HAP-1 (cell line): ENCODE data around the gene POLR1D.

Experiments used
- DNase-seq, 2 experiments: peaks; one replicate each; pipeline ENCODE4 v3.0.0-alpha.2; 2016 to 2020; ENCODE audit warnings: low spot score in 2 of 2
- H3K27me3 ChIP-seq: fragments of 250-450 bp; sonication (Bioruptor Pico); 2 replicates; pipeline ENCODE4 v1.5.1; 2020; ENCODE audit warnings: low read depth, mild to moderate bottlenecking, moderate library complexity
- H3K36me3 ChIP-seq: fragments of 250-450 bp; sonication (Bioruptor Pico); replicated peaks from 2 replicates; pipeline ENCODE4 v1.5.1; 2020; ENCODE audit warnings: mild to moderate bottlenecking
- H3K4me1 ChIP-seq: fragments of 250-450 bp; sonication (Bioruptor Pico); 2 replicates; pipeline ENCODE4 v1.5.1; 2020; ENCODE audit warnings: mild to moderate bottlenecking
- H3K4me3 ChIP-seq: fragments of 250-450 bp; sonication (Bioruptor Pico); 2 replicates; pipeline ENCODE4 v1.5.1; 2020; ENCODE audit warnings: mild to moderate bottlenecking, moderate library complexity
- H3K9me3 ChIP-seq: fragments of 250-450 bp; sonication (Bioruptor Pico); 2 replicates; pipeline ENCODE4 v1.5.1; 2020; ENCODE audit warnings: mild to moderate bottlenecking, moderate library complexity
- in situ Hi-C: fragments of 300-500 bp; cut with MboI; formaldehyde crosslinking; loops from 3 replicates; pipeline ENCODE4 v1.14.3; 2020; ENCODE audit warnings: low sequenced_read_pairs, inconsistent platforms, mixed read lengths

Gene POLR1D

DNA sequence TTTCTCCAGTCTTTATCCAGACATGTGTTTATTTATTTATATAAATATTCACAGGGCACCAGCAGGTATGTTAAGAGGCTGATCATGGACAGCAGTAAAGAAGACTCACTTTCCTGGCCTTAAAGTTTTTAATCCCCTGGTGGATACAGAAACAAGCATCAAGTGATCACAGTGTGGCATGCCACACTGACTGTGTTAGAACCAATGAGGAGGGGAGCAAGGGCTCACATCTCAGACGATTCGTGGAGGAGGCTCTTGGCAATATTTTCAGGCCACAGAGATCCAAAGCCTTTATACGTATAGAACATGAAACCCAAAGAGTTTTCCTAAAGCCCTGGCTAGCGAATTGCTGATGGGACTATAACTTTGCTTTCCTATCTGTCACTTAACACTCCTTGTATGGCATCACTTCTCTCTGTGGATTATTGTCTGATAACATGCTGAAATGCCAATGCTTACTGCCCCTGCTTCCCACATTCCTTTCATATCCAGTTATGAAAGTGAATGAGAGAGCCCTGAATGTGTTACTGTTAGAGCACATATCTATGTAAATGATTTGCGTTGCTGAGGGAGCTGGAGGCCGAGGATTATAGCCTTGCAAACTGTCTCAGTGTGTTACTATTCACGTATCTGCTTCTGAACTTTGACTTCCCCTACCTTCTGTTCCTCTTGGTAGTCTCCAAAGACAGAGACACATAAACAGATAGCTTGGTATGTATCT lies 37.6 kb downstream of the POLR1D start:
- Histone ChIP-seq H3K4me1 (no peaks in the 10 kb centered on the region; the same call in 1 of the 2 replicates), H3K27me3 (no peaks in the 10 kb centered on the region), H3K36me3 (no peaks in the 10 kb centered on the region), H3K9me3 (no peaks in the 10 kb centered on the region), H3K4me3 (no peak overlapping the region)
- no peak for DNase-seq
- in situ Hi-C loops = no loop called here

DNA sequence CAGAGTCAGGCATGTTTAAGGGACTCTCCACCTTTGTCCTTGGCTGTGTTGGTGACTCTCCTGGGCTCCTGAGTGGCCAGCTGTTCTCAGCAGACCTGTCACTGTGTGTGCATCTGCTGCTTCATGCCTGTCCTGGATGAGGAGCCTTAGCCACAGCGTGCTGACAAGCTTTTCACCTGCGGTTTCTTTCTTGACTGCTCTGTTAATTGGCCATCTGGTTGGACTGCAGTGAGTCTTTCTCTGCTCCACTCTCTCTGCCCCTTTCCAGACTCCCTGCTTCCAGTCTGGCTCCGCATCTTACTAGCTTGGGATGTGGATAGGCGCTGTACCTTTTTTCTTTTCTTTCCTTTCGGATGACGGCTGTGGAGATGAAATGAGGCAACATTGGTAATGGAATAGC lies 38.8 kb downstream of the POLR1D start:
- Histone ChIP-seq H3K9me3 (no peaks in the 10 kb centered on the region), H3K27me3 (no peaks in the 10 kb centered on the region), H3K4me1 (no peaks in the 10 kb centered on the region; the same call in 1 of the 2 replicates), H3K4me3 (no peak overlapping the region), H3K36me3 (no peaks in the 10 kb centered on the region)
- in situ Hi-C loops = no loop called here
- no peak for DNase-seq

DNA sequence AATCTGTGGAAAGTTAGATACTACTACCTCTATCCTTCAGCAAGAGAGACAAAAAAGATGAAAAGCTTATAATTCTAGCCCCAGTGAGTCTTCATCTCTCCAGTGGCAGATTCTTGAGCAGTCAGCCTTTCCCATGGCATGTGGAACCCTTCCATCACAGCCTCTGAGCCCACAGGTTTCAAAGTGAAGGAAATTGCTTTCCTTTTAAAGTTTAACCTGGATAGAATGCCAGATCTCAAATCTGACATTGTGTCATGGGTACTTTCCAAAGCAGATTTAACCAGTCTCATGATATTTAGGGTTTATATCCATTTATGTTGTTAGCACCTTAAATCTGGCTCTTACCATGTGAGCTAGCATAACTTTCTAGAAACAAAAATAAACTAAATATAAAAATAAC lies 39.3 kb downstream of the POLR1D start:
- Histone ChIP-seq H3K4me3 (no peak overlapping the region), H3K9me3 (no peaks in the 10 kb centered on the region), H3K27me3 (no peaks in the 10 kb centered on the region), H3K4me1 (no peaks in the 10 kb centered on the region; the same call in 1 of the 2 replicates), H3K36me3 (no peaks in the 10 kb centered on the region)
- in situ Hi-C loops = no loop called here
- no peak for DNase-seq

DNA sequence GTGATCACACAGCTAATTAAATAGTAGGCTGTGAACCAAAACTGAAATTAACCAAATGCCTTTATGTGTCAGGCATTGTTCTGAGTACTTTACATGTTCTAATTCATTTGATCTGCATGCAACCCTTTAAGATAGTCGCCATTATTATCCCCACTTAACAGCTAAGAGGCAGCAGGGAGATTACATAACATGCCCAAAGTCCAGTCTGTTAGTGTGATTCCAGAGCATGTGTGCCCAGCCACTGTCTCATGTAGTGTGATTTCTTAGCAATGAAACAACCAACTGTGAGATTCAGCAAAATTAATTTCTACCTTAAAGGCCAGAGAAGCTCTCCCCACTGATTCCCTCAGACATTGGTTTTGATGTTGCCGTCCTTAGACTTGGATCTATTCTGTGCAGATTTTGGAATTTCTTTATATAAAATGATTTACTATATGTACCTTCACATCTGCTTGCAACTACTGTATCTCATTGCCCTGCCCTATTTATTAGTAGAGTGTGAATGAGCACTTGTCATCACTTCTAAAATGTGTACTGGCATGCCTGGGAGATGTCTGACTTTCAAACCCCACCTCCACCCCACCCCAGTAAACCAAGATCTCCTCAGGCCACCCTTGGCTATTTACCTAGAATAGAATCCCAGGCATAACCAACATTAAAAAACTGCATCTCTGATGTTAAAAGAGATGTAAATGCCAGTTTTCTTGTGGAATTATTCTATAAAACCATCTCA lies 41.2 kb downstream of the POLR1D start:
- Histone ChIP-seq H3K9me3 (no peaks in the 10 kb centered on the region), H3K36me3 (no peaks in the 10 kb centered on the region), H3K4me3 (no peak overlapping the region), H3K4me1 (no peaks in the 10 kb centered on the region; the same call in 1 of the 2 replicates), H3K27me3 (no peaks in the 10 kb centered on the region)
- in situ Hi-C loops = no loop called here
- DNase-seq = no peak

DNA sequence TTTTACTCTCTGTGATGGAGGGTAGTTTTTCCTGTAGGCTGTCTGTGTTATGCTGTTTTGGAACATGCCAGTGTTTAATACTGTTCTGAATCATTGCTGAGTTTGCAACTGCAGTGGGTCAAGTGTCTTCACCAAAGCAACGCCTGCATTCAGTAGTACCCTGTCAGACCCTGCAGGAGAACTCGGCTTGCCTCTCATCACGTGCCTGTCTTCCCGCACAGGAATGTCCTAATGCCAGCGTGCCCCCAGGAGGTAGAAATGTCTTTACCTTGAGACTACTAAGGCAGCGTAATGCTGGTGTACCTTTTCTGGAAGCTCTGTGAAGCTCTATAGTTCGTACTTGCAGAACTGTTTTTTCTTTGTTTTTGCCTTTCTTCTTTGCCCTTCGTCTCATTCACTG lies 42.3 kb downstream of the POLR1D start:
- H3K27me3 ChIP-seq = no peaks in the 10 kb centered on the region
- DNase-seq = no peak
- in situ Hi-C loops = no loop called here
- H3K4me1 ChIP-seq = no peaks in the 10 kb centered on the region; the same call in 1 of the 2 replicates
- H3K4me3 ChIP-seq = no peak overlapping the region
- H3K36me3 ChIP-seq = no peaks in the 10 kb centered on the region
- H3K9me3 ChIP-seq = no peaks in the 10 kb centered on the region

DNA sequence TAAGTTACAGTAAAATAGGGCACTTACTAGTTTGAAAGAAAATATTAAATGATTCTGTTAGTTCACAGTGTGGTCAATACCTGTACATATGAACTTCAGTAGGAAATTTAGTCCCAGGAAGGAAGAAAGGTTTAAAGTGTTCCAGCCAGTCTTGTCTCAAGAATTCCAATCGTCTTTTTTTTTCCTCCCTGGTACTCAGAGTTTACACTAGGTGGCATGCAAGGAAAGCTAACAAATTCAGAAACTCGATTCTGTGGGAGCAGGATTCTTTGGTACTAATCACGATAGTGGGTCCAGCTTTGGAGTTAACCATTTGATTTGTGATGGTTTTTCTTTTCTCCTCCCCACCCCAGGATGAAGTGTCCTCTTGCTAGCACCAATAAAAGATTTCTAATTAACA lies 43.6 kb downstream of the POLR1D start:
- Histone ChIP-seq H3K27me3 (no peaks in the 10 kb centered on the region), H3K4me1 (no peaks in the 10 kb centered on the region; the same call in 1 of the 2 replicates), H3K4me3 (no peak overlapping the region), H3K36me3 (no peaks in the 10 kb centered on the region), H3K9me3 (no peaks in the 10 kb centered on the region)
- no peak for DNase-seq
- in situ Hi-C loops = no loop called here

DNA sequence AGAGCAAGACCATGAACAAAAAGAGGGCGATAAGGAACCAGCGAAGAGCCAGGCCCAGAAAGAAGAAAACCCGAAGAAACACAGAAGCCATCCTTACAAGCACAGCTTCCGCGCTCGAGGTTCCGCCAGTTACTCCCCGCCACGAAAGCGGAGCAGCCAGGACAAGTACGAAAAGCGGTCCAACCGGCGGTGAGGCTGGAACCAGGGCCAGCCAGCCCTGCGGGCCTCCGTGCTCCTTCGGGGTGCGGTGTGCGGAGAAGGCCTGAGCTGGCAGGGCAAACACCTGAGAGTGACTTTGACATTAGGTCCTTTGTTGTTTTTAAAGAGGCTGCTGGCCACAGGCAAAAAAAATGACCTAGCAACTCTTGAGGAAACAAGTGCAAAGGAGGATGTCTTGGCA lies 44.1 kb downstream of the POLR1D start:
- Histone ChIP-seq H3K4me3 (no peak overlapping the region), H3K27me3 (no peaks in the 10 kb centered on the region), H3K36me3 (no peaks in the 10 kb centered on the region), H3K9me3 (no peaks in the 10 kb centered on the region), H3K4me1 (no peaks in the 10 kb centered on the region; the same call in 1 of the 2 replicates)
- in situ Hi-C loops = no loop called here
- no peak for DNase-seq

DNA sequence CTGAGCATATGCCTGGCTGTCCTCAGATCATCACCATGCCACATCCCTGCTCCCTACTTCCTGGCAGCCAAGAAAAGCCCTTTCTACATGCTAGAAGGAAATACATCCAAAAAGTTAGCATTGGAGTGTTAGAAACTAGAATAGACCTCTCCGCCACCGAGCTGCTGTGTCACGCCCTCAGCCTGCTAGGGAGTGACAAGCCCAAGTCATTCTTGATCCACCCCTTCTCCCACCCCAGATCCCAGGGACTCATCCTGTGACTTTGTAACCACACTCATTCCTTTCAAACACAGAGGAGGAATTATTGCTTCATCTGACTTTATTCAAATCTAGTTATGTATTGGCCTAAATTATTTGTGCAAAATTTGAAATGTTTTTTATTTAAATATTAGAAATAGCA lies 45.3 kb downstream of the POLR1D start:
- DNase-seq = no peak
- Histone ChIP-seq H3K36me3 (no peaks in the 10 kb centered on the region), H3K9me3 (no peaks in the 10 kb centered on the region), H3K4me1 (no peaks in the 10 kb centered on the region; the same call in 1 of the 2 replicates), H3K4me3 (no peak overlapping the region), H3K27me3 (no peaks in the 10 kb centered on the region)
- in situ Hi-C loops = no loop called here

DNA sequence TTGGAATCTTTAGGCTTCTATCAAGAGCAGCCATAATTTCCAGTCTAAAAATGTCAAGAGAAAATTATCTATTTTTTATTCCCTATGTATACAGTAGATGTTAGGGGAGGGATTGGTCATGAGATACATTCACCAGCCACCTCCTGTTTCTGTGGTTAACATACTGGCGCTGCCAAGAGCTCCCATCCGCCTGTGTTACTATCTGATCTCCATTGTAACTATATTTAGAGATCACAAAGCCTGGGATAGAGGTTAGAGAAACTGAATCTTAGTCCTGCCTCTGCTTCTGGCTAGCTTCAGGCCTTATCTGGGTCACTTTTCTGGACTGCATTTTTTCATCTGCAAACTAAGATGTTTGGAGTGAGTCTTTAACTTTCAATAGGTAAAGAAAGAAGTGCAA lies 46.3 kb downstream of the POLR1D start:
- Histone ChIP-seq H3K4me1 (no peaks in the 10 kb centered on the region), H3K9me3 (no peaks in the 10 kb centered on the region), H3K36me3 (no peaks in the 10 kb centered on the region), H3K27me3 (no peaks in the 10 kb centered on the region), H3K4me3 (no peak overlapping the region)
- no peak for DNase-seq
- in situ Hi-C loops = no loop called here

DNA sequence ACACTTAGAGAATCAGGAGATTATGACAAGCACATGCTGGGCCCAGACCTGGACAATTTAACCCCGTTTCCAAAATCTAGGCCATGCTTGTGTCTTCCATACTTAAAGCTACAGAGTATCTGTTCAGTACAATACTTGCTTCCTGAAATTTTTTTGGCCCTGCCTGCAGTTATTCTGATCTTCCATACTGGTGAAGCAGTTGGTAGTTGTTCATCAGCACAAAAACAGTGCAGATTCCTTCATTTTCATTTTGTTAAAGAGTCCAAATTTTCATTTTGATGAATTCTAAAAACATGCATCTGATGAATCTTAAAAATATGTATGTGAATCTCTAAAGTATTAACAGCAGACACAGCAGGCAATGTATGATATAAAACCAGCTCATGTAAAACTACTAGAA lies 49.2 kb downstream of the POLR1D start:
- no peak for DNase-seq
- in situ Hi-C loops = no loop called here
- no peaks in the 10 kb centered on the region for H3K9me3 ChIP-seq
- no peak overlapping the region for H3K4me3 ChIP-seq
- H3K4me1 ChIP-seq = no peaks in the 10 kb centered on the region
- no peaks in the 10 kb centered on the region for H3K27me3 ChIP-seq
- no peaks in the 10 kb centered on the region for H3K36me3 ChIP-seq

DNA sequence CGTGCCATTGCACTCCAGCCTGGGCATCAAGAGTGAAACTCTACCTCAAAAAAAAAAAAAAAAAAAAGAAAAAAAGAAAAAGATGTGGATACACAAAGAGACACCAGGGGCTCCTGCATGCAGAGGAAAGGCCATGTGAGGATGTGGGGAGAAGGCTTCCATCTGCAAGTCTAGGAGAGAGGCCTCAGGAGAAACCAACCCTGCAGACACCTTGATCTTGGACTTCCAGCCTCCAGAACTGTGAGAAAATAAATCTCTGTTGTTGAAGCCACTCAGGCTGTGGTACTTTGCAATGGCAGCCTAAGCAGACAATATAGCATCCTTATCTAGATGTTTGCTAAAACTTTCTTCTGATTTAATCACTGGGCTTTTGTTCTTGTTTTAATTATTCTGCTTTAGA lies 50.3 kb downstream of the POLR1D start:
- in situ Hi-C loops = no loop called here
- no peaks in the 10 kb centered on the region for H3K4me1 ChIP-seq
- no peak overlapping the region for H3K4me3 ChIP-seq
- no peaks in the 10 kb centered on the region for H3K36me3 ChIP-seq
- DNase-seq = no peak
- H3K9me3 ChIP-seq = no peaks in the 10 kb centered on the region
- no peaks in the 10 kb centered on the region for H3K27me3 ChIP-seq
